H54 (cell line): ENCODE results near the gene APBA2.

Experiments
- DNase-seq: peaks from one replicate; pipeline ENCODE4 v3.0.0; 2011; ENCODE audit warnings: low spot score, mixed read lengths; ENCODE audit not compliant: insufficient read length
- FAIRE-seq: peaks from 3 replicates; lab custom pipeline; 2011; peaks lifted over from hg19 to GRCh38; lab: Jason Lieb, UNC
- POLR2A ChIP-seq: IDR thresholded peaks from 2 replicates; pipeline ENCODE4 v1.6.1; 2011; ENCODE audit warnings: low read depth, mild to moderate bottlenecking, low read length

Gene APBA2

GRCh38 chr15:29066838-29067237, 181.1 kb downstream of the APBA2 start:
- TF ChIP-seq POLR2A: no peak
- no peak for FAIRE-seq

GRCh38 chr15:29067949-29068348, 182.2 kb downstream of the APBA2 start:
- no peak for FAIRE-seq
- no peak for DNase-seq
- no peak for TF ChIP-seq POLR2A

More at GRCh38 chr15:29066838-29067237, 181.1 kb downstream of the APBA2 start:
- DNase-seq: no peak

GRCh38 chr15:29070471-29071231, 184.9 kb downstream of the APBA2 start:
- no peak for TF ChIP-seq POLR2A
- DNase-seq: no peak
- FAIRE-seq: no peak

- DNase-seq (no peak), FAIRE-seq (no peak)
- TF ChIP-seq POLR2A: no peak
These were observed 185.6 kb downstream of the APBA2 start for GRCh38 chr15:29071232-29071881.

GRCh38 chr15:29071882-29072273, 186.1 kb downstream of the APBA2 start:
- DNase-seq (no peak), FAIRE-seq (no peak)
- no peak for TF ChIP-seq POLR2A

- DNase-seq (no peak), FAIRE-seq (no peak)
- TF ChIP-seq POLR2A: no peak
These were observed 186.7 kb downstream of the APBA2 start for GRCh38 chr15:29072444-29072843.

- DNase-seq (no peak), FAIRE-seq (no peak)
- TF ChIP-seq POLR2A: no peak
These were observed 188.3 kb downstream of the APBA2 start for GRCh38 chr15:29074045-29074444.

- no peak for FAIRE-seq
- TF ChIP-seq POLR2A: no peak
- no peak for DNase-seq
These were observed 192.8 kb downstream of the APBA2 start for GRCh38 chr15:29078541-29078940.

- FAIRE-seq (no peak), DNase-seq (no peak)
- TF ChIP-seq POLR2A: no peak
These were observed 193.7 kb downstream of the APBA2 start for GRCh38 chr15:29079479-29079878.

- no peak for FAIRE-seq
These were observed 196.0 kb downstream of the APBA2 start for GRCh38 chr15:29081781-29082180.

GRCh38 chr15:29083161-29083560, 197.4 kb downstream of the APBA2 start:
- no peak for DNase-seq
- no peak for TF ChIP-seq POLR2A
- FAIRE-seq: no peak

More at GRCh38 chr15:29081781-29082180, 196.0 kb downstream of the APBA2 start:
- no peak for DNase-seq
- TF ChIP-seq POLR2A: no peak

- TF ChIP-seq POLR2A: no peak
- DNase-seq: no peak
- no peak for FAIRE-seq
These were observed 198.1 kb downstream of the APBA2 start for GRCh38 chr15:29083858-29084257.

- FAIRE-seq (no peak), DNase-seq (no peak)
- TF ChIP-seq POLR2A: no peak
These were observed 200.2 kb downstream of the APBA2 start for GRCh38 chr15:29086001-29086400.

- TF ChIP-seq POLR2A: no peak
- DNase-seq (no peak), FAIRE-seq (no peak)
These were observed 201.1 kb downstream of the APBA2 start for GRCh38 chr15:29086891-29087290.
